K562 (cell line): Measurements from ENCODE around the gene SMYD1. TPM values are rescaled to one million over a fixed set of nuclear protein-coding genes. Genes with fewer than 3 reads are reported as not detected.

Source experiments
- FOSL1 ChIP-seq: fragments of 200-800 bp; sonication (Bioruptor generic); conservative IDR thresholded peaks from 2 replicates; pipeline ENCODE4 v1.6.1; 2016; ENCODE audit warnings: missing genetic modification characterization, missing compliant biosample characterization
- HMGN3 ChIP-seq: IDR thresholded peaks from 2 replicates; pipeline ENCODE4 v1.6.1; 2011; ENCODE audit warnings: borderline replicate concordance, low read depth, mild to moderate bottlenecking, mixed read lengths, low read length; ENCODE audit not compliant: insufficient read length; ENCODE audit errors: extremely low read depth
- LCOR ChIP-seq: sonication (generic); formaldehyde crosslinking; IDR thresholded peaks from 2 replicates; pipeline ENCODE4 v1.8.0; 2022; ENCODE audit warnings: mild to moderate bottlenecking, missing genetic modification reagents
- TCF7L2 ChIP-seq: fragments of 150-350 bp; IDR thresholded peaks from 2 replicates; pipeline ENCODE4 v1.6.1; 2016; ENCODE audit warnings: low read depth, mild to moderate bottlenecking, low read length, moderate library complexity
- ZBTB1 ChIP-seq: sonication (generic); formaldehyde crosslinking; IDR thresholded peaks from 2 replicates; pipeline ENCODE4 v1.8.1; 2023; ENCODE audit warnings: missing genetic modification reagents, low read depth, mild to moderate bottlenecking, borderline replicate concordance
- ZBTB8A ChIP-seq: fragments of 450-650 bp; IDR thresholded peaks from 2 replicates; pipeline ENCODE4 v1.6.1; 2018; ENCODE audit warnings: mild to moderate bottlenecking, moderate library complexity; ENCODE audit not compliant: partially characterized antibody
- ZFPM2 ChIP-seq: fragments of 250-450 bp; sonication (Bioruptor Pico); IDR thresholded peaks from 2 replicates; pipeline ENCODE4 v1.5.1; 2022; ENCODE audit warnings: mild to moderate bottlenecking
- ZNF134 ChIP-seq: fragments of 250-450 bp; sonication (Bioruptor Pico); conservative IDR thresholded peaks from 2 replicates; pipeline ENCODE4 v1.4.0; 2020
- ZNF445 ChIP-seq: fragments of 250-450 bp; sonication (Bioruptor Pico); IDR thresholded peaks from 2 replicates; pipeline ENCODE4 v1.4.0; 2020; ENCODE audit warnings: low read depth, mild to moderate bottlenecking, moderate library complexity
- polyA plus RNA-seq, 8 experiments: library from polyadenylated mRNA; depleted of rRNA in 4 of 8; stranded (reverse) in 5 of 8; unstranded in 3 of 8; fragments of >200 nt; fragmentation: Nextera tagmentation in 2 of 8; fragmentation: Illumina TruSeq in 1 of 8; extraction: Ambion mirVana in 2 of 8; extraction: Trizol in 1 of 8; gene quantifications; 2 replicates each; pipeline versions ENCODE4 v1.2.1 to v1.2.3, GENCODE V29; 2011 to 2014; ENCODE audit warnings: inconsistent platforms in 1 of 8, missing spikeins in 1 of 8
- total RNA-seq, 7 experiments: library from RNA; depleted of rRNA in 6 of 7; stranded (reverse); fragments of >200 nt in 6 of 7; fragmentation: Illumina TruSeq in 2 of 7; extraction: Trizol in 2 of 7; gene quantifications; 2 replicates each; pipeline versions ENCODE4 v1.2.1 to v1.2.3, GENCODE V29; 2011 to 2021; ENCODE audit warnings: low replicate concordance in 1 of 7
- TF ChIP-seq, protein P1 (sequence below): fragments of 250-450 bp; sonication (Bioruptor Pico); IDR thresholded peaks from 2 replicates; pipeline ENCODE4 v1.4.0; 2020; ENCODE audit warnings: mild to moderate bottlenecking, moderate library complexity
- TF ChIP-seq, protein P2 (sequence below): fragments of 250-450 bp; sonication (Bioruptor Pico); IDR thresholded peaks from 2 replicates; pipeline ENCODE4 v1.5.0; 2021; ENCODE audit warnings: mild to moderate bottlenecking, moderate library complexity
- TF ChIP-seq, protein P3 (sequence below): sonication (generic); formaldehyde crosslinking; IDR thresholded peaks from 2 replicates; pipeline ENCODE4 v1.8.1; 2023; ENCODE audit warnings: mild to moderate bottlenecking, missing genetic modification reagents, moderate library complexity
- TF ChIP-seq, protein P4 (sequence below): IDR thresholded peaks from 3 replicates; pipeline ENCODE4 v1.6.1; 2011; ENCODE audit warnings: borderline replicate concordance, mild to moderate bottlenecking, moderate library complexity; ENCODE audit not compliant: insufficient read length; ENCODE audit errors: extremely low read depth

The SMYD1 gene
- total and polyA plus RNA-seq, 9 of the 15 experiments (the other 6 are each of a cell fraction or from before 2014, with no cell fraction given) = not detected

DNA sequence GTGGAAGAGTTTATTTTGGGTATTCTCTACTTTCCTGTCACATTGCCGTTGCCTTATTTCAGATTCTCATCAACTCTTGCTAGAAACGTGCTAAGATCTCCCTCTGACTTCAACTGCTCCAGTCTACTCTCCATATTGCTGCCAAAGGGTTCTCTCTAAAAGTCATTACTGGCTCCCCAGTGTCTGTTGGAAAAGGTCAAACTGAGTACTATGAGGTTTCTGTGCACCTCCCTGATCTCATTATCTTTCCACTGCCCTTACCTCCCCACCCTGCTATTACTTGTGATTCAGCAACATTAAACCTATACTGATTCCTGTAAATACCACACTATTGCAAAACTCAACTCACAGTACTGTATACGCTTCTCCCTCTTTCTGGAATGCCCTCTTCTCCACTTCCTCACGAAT lies 10.2 kb upstream of the SMYD1 start (continued):
- TF ChIP-seq, protein P1, sequence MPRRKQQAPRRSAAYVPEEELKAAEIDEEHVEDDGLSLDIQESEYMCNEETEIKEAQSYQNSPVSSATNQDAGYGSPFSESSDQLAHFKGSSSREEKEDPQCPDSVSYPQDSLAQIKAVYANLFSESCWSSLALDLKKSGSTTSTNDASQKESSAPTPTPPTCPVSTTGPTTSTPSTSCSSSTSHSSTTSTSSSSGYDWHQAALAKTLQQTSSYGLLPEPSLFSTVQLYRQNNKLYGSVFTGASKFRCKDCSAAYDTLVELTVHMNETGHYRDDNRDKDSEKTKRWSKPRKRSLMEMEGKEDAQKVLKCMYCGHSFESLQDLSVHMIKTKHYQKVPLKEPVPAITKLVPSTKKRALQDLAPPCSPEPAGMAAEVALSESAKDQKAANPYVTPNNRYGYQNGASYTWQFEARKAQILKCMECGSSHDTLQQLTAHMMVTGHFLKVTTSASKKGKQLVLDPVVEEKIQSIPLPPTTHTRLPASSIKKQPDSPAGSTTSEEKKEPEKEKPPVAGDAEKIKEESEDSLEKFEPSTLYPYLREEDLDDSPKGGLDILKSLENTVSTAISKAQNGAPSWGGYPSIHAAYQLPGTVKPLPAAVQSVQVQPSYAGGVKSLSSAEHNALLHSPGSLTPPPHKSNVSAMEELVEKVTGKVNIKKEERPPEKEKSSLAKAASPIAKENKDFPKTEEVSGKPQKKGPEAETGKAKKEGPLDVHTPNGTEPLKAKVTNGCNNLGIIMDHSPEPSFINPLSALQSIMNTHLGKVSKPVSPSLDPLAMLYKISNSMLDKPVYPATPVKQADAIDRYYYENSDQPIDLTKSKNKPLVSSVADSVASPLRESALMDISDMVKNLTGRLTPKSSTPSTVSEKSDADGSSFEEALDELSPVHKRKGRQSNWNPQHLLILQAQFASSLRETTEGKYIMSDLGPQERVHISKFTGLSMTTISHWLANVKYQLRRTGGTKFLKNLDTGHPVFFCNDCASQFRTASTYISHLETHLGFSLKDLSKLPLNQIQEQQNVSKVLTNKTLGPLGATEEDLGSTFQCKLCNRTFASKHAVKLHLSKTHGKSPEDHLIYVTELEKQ (CRISPR knock-in tag) = no peak
- TF ChIP-seq ZNF134 (CRISPR knock-in tag) (no peak), ZNF445 (CRISPR knock-in tag) (no peak), FOSL1 (peak; percentile 26; the same call in 1 of the 2 replicates), HMGN3 (no peak), TCF7L2 (no peak), LCOR (no peak), ZBTB1 (CRISPR knock-in tag) (no peak), ZFPM2 (no peak), ZBTB8A (no peak)
- TF ChIP-seq, protein P2, sequence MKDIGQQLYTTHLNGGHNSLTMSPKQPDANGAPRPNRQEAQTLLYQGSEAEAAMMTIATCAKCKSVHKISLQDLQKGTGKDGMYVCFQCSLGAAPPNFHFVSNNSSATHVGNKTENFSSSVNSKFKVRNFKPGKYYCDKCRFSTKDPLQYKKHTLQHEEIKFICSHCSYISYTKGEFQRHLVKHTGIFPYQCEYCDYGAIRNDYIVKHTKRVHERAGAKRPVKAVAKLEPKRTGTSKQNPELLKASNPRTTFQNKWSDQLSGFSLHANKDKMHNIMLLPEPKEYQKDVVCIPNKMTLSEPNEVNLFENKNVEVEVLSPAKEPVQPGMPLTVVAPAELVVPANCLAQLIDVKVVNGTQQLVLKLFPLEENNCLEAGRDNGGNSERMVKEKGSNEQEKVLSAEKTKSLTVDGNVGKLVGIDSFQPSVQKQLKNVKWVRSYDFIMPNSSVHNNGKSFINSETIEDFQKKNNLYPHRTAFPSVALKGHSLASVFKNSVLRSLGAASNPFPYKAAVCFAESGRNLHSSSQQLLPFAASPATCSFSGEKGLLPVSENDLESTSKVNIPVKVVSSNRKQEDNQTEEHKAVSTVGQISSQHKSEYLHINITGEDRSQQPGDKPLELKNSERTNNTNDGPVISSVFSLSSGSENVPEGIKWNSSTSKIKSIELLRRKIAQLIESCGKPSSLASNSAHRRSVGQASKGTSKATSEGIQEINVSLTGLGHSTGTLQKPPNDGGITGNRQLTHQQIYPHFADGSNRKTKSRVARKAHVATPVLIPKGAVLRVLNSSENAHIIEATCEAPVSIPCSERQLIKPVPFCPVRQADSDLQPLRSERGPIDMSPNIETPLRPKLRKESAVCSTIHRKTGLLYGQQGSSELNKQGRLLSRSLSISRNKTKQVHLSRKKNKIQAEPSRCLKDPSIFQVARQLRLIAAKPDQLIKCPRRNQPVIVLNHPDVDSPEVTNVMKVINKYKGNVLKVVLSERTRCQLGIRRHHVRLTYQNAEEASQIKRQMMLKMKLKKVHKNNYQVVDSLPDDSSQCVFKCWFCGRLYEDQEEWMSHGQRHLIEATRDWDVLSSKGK (CRISPR knock-in tag) = no peak
- TF ChIP-seq, protein P3, sequence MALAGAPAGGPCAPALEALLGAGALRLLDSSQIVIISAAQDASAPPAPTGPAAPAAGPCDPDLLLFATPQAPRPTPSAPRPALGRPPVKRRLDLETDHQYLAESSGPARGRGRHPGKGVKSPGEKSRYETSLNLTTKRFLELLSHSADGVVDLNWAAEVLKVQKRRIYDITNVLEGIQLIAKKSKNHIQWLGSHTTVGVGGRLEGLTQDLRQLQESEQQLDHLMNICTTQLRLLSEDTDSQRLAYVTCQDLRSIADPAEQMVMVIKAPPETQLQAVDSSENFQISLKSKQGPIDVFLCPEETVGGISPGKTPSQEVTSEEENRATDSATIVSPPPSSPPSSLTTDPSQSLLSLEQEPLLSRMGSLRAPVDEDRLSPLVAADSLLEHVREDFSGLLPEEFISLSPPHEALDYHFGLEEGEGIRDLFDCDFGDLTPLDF (CRISPR knock-in tag) = no peak
- TF ChIP-seq, protein P4, sequence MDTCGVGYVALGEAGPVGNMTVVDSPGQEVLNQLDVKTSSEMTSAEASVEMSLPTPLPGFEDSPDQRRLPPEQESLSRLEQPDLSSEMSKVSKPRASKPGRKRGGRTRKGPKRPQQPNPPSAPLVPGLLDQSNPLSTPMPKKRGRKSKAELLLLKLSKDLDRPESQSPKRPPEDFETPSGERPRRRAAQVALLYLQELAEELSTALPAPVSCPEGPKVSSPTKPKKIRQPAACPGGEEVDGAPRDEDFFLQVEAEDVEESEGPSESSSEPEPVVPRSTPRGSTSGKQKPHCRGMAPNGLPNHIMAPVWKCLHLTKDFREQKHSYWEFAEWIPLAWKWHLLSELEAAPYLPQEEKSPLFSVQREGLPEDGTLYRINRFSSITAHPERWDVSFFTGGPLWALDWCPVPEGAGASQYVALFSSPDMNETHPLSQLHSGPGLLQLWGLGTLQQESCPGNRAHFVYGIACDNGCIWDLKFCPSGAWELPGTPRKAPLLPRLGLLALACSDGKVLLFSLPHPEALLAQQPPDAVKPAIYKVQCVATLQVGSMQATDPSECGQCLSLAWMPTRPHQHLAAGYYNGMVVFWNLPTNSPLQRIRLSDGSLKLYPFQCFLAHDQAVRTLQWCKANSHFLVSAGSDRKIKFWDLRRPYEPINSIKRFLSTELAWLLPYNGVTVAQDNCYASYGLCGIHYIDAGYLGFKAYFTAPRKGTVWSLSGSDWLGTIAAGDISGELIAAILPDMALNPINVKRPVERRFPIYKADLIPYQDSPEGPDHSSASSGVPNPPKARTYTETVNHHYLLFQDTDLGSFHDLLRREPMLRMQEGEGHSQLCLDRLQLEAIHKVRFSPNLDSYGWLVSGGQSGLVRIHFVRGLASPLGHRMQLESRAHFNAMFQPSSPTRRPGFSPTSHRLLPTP = no peak
